Osteoblast (primary cell): ENCODE measurements around the gene GPC5. TPM values are rescaled to one million over a fixed set of nuclear protein-coding genes. Genes with fewer than 3 reads are reported as not detected.

Experiments used
- DNase-seq: peaks from one replicate; pipeline ENCODE4 v3.0.0; 2011; ENCODE audit warnings: low spot score, mixed read lengths; ENCODE audit not compliant: insufficient read length; ENCODE audit errors: missing footprints
- H2AFZ ChIP-seq: 2 replicates; pipeline ENCODE4 v1.6.0; 2011; ENCODE audit warnings: mild to moderate bottlenecking, low read length
- H3K27ac ChIP-seq: 2 replicates; pipeline ENCODE4 v1.5.1; 2011; ENCODE audit warnings: mild to moderate bottlenecking, low read depth, low read length, moderate library complexity
- H3K27me3 ChIP-seq: 2 replicates; pipeline ENCODE4 v1.6.0; 2012; ENCODE audit warnings: mild to moderate bottlenecking, control low read depth, inconsistent platforms, low read length, moderate library complexity; ENCODE audit not compliant: insufficient read depth
- H3K36me3 ChIP-seq: 2 replicates; pipeline ENCODE4 v1.5.1; 2011; ENCODE audit warnings: mild to moderate bottlenecking, low read length, control low read depth, moderate library complexity; ENCODE audit not compliant: insufficient read depth
- H3K4me1 ChIP-seq: 2 replicates; pipeline ENCODE4 v1.5.1; 2011; ENCODE audit warnings: mild to moderate bottlenecking, low read length, control low read depth, moderate library complexity; ENCODE audit not compliant: insufficient read depth
- H3K4me2 ChIP-seq: 2 replicates; pipeline ENCODE4 v1.6.0; 2011; ENCODE audit warnings: mild to moderate bottlenecking, low read length; ENCODE audit not compliant: insufficient read depth
- H3K4me3 ChIP-seq: fragments of 200-600 bp; sonication (generic); 3 replicates; pipeline ENCODE4 v1.5.1; 2012; ENCODE audit warnings: mild to moderate bottlenecking, low read length, inconsistent platforms; ENCODE audit not compliant: insufficient read depth
- H3K79me2 ChIP-seq: 2 replicates; pipeline ENCODE4 v1.6.0; 2012; ENCODE audit warnings: mild to moderate bottlenecking, low read length, control low read depth, inconsistent platforms; ENCODE audit not compliant: insufficient read depth
- H3K9me3 ChIP-seq: 2 replicates; pipeline ENCODE4 v1.5.1; 2011; ENCODE audit warnings: low read depth, low read length, control low read depth
- H4K20me1 ChIP-seq: 2 replicates; pipeline ENCODE4 v1.6.0; 2012; ENCODE audit warnings: mild to moderate bottlenecking, low read length, control low read depth; ENCODE audit not compliant: insufficient read depth
- total RNA-seq: library from RNA; depleted of rRNA; stranded (reverse); fragments of >200 nt; gene quantifications from 2 replicates; pipeline ENCODE4 v1.2.3, GENCODE V29; 2012
- TF ChIP-seq, protein P1 (sequence below): IDR thresholded peaks from 2 replicates; pipeline ENCODE4 v1.5.1; 2011; ENCODE audit warnings: mild to moderate bottlenecking, low read depth, low read length, moderate library complexity; ENCODE audit errors: extremely low read depth

The GPC5 gene
- total RNA-seq, 1 donor, result 0.36 TPM

- TF ChIP-seq, protein P1, sequence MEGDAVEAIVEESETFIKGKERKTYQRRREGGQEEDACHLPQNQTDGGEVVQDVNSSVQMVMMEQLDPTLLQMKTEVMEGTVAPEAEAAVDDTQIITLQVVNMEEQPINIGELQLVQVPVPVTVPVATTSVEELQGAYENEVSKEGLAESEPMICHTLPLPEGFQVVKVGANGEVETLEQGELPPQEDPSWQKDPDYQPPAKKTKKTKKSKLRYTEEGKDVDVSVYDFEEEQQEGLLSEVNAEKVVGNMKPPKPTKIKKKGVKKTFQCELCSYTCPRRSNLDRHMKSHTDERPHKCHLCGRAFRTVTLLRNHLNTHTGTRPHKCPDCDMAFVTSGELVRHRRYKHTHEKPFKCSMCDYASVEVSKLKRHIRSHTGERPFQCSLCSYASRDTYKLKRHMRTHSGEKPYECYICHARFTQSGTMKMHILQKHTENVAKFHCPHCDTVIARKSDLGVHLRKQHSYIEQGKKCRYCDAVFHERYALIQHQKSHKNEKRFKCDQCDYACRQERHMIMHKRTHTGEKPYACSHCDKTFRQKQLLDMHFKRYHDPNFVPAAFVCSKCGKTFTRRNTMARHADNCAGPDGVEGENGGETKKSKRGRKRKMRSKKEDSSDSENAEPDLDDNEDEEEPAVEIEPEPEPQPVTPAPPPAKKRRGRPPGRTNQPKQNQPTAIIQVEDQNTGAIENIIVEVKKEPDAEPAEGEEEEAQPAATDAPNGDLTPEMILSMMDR, result no peak
These were observed 562.5 kb downstream of the GPC5 start for GRCh38 chr13:91960947-91961346.

DNA sequence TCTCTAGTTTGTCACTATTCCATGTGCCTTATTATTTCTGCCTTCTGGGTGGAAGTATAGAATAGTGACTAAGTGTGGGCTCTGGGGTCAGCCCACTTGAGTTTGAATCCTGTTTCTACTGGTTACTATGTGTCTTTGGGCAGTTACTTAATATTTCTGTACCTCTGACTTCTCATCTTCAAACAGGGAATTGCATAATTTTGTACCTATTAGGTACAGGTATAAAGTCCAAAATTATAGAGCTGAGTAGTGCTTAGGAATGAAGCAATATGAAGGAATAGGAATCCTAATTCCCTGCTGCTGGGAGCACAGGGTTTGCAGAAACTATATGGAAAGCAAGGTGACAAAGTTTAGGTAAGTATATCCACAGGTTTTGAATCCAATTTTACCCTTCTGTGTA is 564.5 kb downstream of the GPC5 start:
- no peak overlapping the region for H3K4me3 ChIP-seq
- H3K79me2 ChIP-seq, result no peaks in the 10 kb centered on the region
- TF ChIP-seq, protein P1, result no peak

More at GRCh38 chr13:91960947-91961346, 562.5 kb downstream of the GPC5 start:
- no peaks in the 10 kb centered on the region for H3K36me3 ChIP-seq
- no peak overlapping the region for H3K4me2 ChIP-seq
- H3K27me3 ChIP-seq, result no peaks in the 10 kb centered on the region
- H3K9me3 ChIP-seq, result no peaks in the 10 kb centered on the region
- no peak overlapping the region for H3K27ac ChIP-seq
- H2AFZ ChIP-seq, result no peak overlapping the region
- H3K4me3 ChIP-seq, result no peak overlapping the region
- no peaks in the 10 kb centered on the region for H3K4me1 ChIP-seq
- no peaks in the 10 kb centered on the region for H3K79me2 ChIP-seq
- no peaks in the 10 kb centered on the region for H4K20me1 ChIP-seq
- DNase-seq, result no peak

DNA sequence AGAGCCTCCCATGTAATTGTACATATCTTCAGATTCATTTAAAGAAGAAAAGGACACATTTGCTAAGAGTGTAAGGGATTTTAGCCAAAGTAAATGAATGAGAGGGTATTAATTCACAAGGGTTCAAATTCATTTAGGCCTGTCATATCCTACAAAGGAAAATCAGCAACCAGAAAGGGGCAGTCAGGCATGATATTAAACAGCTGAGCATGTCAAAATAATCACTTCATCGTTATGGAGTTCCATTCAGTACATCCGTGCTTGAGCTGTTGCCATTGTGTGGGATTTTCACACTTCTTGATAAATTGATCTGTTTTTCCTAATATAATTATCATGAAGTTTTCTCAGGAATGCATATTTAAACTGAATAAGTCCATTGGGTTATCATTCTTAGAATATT is 567.1 kb downstream of the GPC5 start:
- Histone ChIP-seq H3K36me3 (no peaks in the 10 kb centered on the region), H3K27me3 (no peaks in the 10 kb centered on the region), H3K9me3 (no peaks in the 10 kb centered on the region), H4K20me1 (no peaks in the 10 kb centered on the region), H3K79me2 (no peaks in the 10 kb centered on the region), H3K4me3 (no peak overlapping the region), H3K4me1 (no peaks in the 10 kb centered on the region), H2AFZ (no peak overlapping the region), H3K27ac (no peak overlapping the region), H3K4me2 (no peak overlapping the region)
- no peak for DNase-seq
- TF ChIP-seq, protein P1, result no peak

More for the DNA sequence above, 564.5 kb downstream of the GPC5 start:
- no peaks in the 10 kb centered on the region for H3K27me3 ChIP-seq
- H3K4me1 ChIP-seq, result no peaks in the 10 kb centered on the region
- H2AFZ ChIP-seq, result no peak overlapping the region
- no peak overlapping the region for H3K4me2 ChIP-seq
- no peaks in the 10 kb centered on the region for H3K36me3 ChIP-seq
- no peaks in the 10 kb centered on the region for H4K20me1 ChIP-seq
- H3K9me3 ChIP-seq, result no peaks in the 10 kb centered on the region
- H3K27ac ChIP-seq, result no peak overlapping the region
- DNase-seq, result no peak

- TF ChIP-seq, protein P1, result no peak
- no peak overlapping the region for H3K4me3 ChIP-seq
These were observed 580.1 kb downstream of the GPC5 start for GRCh38 chr13:91978571-91978970.

More at GRCh38 chr13:91978571-91978970, 580.1 kb downstream of the GPC5 start:
- Histone ChIP-seq H2AFZ (no peak overlapping the region), H3K4me1 (no peaks in the 10 kb centered on the region), H3K9me3 (no peaks in the 10 kb centered on the region), H3K27ac (no peak overlapping the region), H3K36me3 (no peaks in the 10 kb centered on the region), H3K4me2 (no peak overlapping the region), H3K27me3 (no peaks in the 10 kb centered on the region), H4K20me1 (no peaks in the 10 kb centered on the region), H3K79me2 (no peaks in the 10 kb centered on the region)
- DNase-seq, result no peak
